ENCODE results near the gene PHC2.

- TF ChIP-seq POLR2AphosphoS5 (IDR thresholded peaks at IDR 0.05; ENCODE audit: low read depth, low read length) (no peak), PAX5 (IDR thresholded peaks at IDR 0.05; ENCODE audit: insufficient read depth, low read length, severe bottlenecking) (no peak), POLR2A (IDR thresholded peaks at IDR 0.05; ENCODE audit: low read depth, low read length) (no peak), TAF1 (IDR thresholded peaks at IDR 0.05; ENCODE audit: low read depth, low read length) (no peak)
Observed at GRCh38 chr1:33402206-33402605, 28.7 kb downstream of the PHC2 start.
